GM12865 (cell line): ENCODE measurements around the gene PRR4.

Experiments
- DNase-seq: peaks from one replicate; pipeline ENCODE4 v3.0.0; 2010; ENCODE audit warnings: low read depth
- H3K4me3 ChIP-seq: 2 replicates; pipeline ENCODE4 v1.5.1; 2011; ENCODE audit warnings: mild to moderate bottlenecking, low read depth, low read length, control low read depth
- CTCF ChIP-seq: IDR thresholded peaks from 2 replicates; pipeline ENCODE4 v1.5.1; 2011; ENCODE audit warnings: low read length, control low read depth, low read depth, inconsistent platforms; ENCODE audit not compliant: insufficient read depth; ENCODE audit errors: missing control alignments

The PRR4 gene

DNA sequence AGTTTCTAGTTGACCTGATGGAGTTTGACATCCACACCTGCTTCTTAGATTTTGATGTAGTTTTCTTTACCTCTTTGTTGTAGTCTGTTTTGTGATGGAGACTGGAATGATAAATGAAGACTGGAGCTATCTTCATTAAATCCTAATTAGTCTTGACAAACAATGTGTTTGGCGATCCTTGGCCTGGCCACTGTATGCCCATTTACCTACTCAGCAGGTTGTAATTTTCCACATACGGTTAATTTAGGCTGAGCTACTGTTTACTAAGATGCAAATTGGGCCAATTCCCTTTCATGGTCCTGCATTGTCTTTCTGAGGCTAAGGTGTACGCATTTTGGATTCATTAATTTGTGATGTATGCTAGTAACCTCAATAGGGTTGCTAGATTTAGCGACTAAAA lies 46.7 kb downstream of the PRR4 start, which contains the start of gene TAS2R7:
Gene TAS2R7, minus strand, starts transcription at position 41 of the 400 bp plus-strand sequence. CDS start 57 bp downstream, outside the sequence.
- TF ChIP-seq CTCF = no peak
- H3K4me3 ChIP-seq = no peak within 1 kb of the TSS
- no peak for DNase-seq

- no peak for TF ChIP-seq CTCF
- no peak for DNase-seq
- H3K4me3 ChIP-seq = no peak overlapping the region
Observed at GRCh38 chr12:10801741-10802140, 47.5 kb downstream of the PRR4 start.
